Activated effector memory CD4-positive, alpha-beta T cell treated with anti-CD3 and anti-CD28 coated beads, Interleukin-2, amount 50 U/mL, for 16 hours (primary cell): Measurements from ENCODE around the gene GRPR.

ENCODE experiments used
- DNase-seq: peaks from one replicate; pipeline ENCODE4 v3.0.0-alpha.2; 2020

Gene GRPR

GRCh38 chrX:16123222-16123786, at the start of gene GRPR:
Gene GRPR, plus strand, starts transcription at chrX:16123565. Its CDS starts 389 bp downstream, at chrX:16123954.
- peak; percentile 77 for DNase-seq

GRCh38 chrX:16075087-16075486, 48.3 kb upstream of the GRPR start:
- no peak for DNase-seq

GRCh38 chrX:16076834-16077233, 46.5 kb upstream of the GRPR start:
- no peak for DNase-seq

DNA sequence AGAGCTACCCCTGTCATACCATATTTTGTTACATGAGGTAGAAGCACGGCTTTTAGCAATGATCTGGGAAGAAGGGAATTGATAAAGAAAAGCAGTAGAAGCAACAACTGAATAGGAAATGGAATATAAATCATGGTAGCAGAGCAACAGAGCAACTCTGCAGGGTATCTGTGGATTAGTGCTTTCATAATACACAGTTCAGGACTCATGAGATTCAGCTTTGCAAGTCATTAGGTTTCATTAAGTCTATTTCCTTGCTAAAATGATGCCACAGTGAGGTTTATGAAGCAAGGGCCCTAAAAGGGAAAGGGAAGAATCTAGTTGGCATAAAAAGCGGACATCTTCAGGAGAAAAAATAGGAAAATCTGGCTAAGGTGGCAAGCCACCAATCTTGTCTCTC, 45.6 kb upstream of the GRPR start:
- no peak for DNase-seq

GRCh38 chrX:16081357-16081756, 42.0 kb upstream of the GRPR start:
- no peak for DNase-seq

DNA sequence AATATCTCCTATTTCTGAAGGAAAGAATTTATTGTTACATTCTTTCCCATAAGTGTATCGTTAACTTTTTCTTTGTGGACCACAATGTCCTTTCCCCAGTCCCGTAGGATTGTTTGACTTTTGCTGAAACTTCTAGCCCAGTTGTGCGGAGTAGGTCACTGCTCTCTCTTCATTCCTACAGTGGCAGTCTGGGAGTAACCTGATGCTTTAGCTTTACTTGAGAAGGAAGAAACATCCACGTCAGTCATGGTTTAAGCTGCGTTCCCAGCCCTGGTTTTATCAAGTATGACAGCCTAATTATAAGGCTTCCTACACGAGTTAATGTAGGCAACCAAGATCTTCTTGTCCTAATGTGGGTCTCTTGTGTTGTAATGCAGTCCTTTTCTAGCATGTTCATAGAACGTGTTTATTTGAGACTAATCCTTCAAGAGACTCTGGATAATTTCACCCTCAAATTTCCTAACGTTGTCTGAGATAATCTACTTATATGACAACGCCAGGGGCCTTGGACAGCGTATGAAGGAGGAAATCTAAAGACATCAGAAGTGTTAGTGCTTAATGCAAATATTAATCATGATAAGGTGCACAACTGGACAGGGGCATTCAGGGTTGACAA, 40.8 kb upstream of the GRPR start:
- no peak for DNase-seq

GRCh38 chrX:16087076-16087475, 36.3 kb upstream of the GRPR start:
- DNase-seq: no peak

DNA sequence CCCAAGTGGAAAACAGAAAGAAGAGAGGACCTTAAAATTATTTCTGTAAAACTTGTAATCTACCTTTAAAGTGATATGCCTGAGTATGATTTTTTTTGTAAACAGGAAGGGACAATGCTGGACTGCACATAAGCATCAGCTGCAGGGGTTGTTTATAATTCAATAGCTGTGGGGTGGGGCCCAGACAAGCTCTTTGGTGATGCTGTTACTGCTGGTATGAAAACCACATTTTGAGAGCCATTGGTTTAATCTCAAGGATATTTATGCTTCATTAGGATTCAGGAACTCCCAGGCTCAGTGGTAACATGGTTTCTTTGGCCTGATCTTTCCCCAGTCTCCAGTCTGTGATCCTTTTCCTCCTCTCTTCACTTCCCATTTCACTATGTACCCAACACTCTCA, 34.3 kb upstream of the GRPR start:
- DNase-seq: no peak

- no peak for DNase-seq
Observed at GRCh38 chrX:16096141-16096540, 27.2 kb upstream of the GRPR start.

GRCh38 chrX:16100673-16101072, 22.7 kb upstream of the GRPR start:
- DNase-seq: no peak

GRCh38 chrX:16101581-16101980, 21.8 kb upstream of the GRPR start:
- DNase-seq: no peak

GRCh38 chrX:16103625-16104024, 19.7 kb upstream of the GRPR start:
- no peak for DNase-seq

DNA sequence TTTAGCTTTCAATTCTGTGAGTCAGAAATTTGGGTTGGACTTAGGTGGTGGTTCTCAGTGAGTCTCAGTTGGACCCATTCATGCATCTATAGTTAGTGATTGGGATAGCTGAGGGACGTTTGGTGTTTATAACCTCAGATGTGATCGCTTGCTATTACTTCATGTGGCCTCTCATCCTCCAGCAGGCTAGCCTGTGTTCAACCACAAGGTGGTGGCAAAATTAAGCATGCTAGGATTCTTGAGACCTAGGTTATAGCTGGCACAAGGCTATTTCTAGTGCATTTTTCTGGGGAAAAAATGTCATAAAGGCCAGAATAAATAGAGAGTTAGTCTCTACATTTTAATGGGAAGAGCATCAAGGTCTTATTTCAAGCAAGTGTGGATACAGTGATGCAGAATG, 10.9 kb upstream of the GRPR start:
- no peak for DNase-seq

DNA sequence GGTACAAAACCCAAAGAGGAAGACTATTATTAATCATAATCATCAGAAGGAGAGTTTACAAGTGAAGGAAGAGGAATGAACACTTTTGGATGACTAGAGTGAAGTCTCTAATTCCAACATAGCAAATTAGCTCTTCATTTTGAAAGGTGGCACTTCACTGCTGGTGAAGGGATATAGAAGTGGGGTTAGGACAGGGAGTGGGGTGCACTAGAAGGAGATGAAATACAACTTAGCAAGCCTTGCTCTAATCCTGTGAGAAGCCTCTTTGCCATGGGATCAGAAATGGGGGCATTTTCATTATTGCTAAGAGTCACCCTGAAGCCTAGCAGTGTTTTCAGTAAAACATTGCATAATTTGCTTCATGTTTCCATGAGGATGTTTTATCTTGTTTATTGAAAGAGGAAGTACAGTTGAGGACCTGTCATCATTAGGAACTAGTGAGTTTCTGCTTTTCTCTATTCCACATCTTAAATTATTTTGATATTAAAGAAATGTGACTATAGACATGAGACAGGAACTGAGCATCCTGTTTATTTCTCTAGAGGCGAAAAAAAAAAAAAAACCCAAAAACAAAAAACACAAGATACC, 9.3 kb upstream of the GRPR start:
- no peak for DNase-seq

DNA sequence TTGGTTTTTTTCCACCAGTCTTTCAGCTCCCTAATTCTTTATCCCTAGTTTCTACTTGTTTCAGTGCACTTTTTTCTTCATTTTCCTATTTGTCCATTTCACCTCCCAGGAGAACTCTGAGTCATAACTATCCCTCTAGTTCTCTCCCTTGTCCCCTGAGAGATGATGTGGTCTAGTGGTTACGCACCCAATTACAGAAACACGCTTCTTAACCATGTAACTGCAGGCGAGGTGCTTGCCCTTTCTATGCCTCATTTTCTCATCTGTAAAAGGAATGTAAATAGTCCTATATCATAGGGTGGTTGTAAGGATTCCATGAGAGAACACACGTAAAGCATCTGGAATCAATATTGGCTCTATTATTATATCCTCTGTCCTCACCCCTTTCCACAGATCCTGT, 8.8 kb upstream of the GRPR start:
- no peak for DNase-seq

DNA sequence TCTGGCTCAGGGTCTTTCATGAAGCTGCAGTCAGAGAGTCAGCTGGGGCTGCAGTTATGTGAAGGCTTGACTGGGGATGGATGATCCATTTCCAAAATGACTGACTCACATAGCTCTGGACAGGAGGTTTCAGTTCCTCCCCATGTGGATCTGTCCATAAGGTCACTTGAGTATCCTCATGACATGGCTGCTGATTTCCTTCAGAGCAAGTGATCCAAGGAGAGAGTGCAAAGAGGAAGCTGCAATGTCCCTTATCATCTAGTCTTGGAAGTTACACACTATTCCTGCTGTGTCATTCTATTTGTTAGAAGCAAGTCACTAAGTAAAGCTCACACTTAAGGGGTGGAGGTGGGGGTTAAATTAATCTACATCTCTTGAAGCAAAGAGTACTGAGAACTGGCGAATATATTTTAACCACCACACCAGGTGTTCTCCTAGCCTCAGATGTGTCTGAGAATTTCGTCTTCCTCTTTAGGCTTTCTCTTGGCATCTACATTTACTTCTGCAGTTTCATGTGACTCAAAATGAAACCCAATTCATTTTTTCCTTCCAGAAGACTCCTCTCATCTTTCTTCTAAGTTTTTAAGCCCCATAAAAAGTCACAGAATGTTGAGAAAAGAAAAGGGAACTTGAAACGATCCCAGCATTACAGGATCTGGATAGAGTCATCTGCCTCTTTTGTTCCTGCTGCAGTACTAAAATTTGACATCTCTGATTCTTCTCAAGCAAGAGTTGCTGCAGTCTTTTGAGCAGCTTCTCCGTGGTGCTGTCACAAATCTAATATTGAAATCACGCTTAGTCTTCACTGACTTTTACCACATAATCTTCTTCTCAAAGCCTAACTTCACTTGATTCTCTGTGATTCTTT, 3.8 kb upstream of the GRPR start:
- no peak for DNase-seq

DNA sequence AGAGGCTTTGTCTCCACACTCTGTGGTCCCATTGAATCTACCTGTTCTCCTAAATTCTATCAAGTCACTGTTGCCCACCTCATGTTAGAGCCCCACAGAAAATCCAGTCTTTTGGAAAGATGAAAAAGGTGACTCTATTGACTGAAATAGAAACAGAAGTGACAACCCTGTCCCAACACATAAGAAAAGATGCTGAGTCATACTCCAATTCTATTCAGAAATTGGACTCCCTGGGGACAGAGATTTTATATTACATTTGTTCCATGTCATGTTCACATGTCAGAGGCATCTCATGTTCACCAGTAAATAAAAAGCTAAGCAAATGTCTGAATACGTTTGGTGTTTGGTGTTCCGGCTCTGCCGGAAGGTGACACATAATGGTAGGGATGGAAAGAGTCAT, 2.9 kb upstream of the GRPR start:
- no peak for DNase-seq

DNA sequence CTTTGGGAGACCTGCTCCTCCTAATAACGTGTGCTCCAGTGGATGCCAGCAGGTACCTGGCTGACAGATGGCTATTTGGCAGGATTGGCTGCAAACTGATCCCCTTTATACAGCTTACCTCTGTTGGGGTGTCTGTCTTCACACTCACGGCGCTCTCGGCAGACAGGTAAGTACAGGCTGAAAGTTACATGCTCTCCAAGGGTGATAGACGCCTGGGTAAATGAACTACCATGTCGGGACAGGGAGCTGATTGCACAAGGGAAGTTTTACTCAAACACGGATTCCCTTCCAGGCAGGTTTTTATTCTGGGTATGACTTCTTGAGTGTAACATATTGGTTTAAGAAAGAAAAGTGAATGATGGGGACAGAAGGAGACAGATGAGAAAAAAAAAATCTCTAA, 836 bp downstream of the GRPR start:
- DNase-seq: no peak

DNA sequence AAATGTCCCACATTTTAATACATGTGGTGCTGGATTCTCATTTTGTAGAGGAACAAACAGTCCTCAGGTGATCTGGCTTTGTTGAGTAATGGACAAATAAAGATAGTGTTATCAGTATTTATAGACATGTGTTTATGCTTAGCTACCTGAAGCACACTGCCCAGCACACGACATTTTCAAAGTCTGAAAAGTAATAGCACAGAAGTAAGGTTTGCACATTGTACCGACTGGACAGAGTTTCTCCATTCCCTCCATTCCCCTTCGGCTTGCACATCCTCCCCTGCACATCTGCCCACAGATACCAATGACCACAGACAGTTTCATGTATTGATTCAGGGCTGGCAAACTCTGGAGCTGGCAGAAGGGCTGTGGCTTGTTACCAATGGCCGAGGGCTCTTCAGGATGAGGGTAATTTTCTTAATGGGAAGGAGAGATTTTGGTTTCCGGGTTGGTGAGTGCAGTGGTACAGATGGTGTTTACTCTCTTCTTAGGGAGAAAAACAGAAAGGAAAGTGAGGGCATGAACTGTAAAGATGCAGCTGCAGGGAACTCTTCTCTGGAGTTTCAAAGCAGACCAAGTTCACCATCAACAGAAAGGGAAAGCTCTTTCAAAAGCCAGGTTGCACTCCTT, 2.3 kb downstream of the GRPR start:
- no peak for DNase-seq

GRCh38 chrX:16130707-16131106, 7.3 kb downstream of the GRPR start:
- no peak for DNase-seq

DNA sequence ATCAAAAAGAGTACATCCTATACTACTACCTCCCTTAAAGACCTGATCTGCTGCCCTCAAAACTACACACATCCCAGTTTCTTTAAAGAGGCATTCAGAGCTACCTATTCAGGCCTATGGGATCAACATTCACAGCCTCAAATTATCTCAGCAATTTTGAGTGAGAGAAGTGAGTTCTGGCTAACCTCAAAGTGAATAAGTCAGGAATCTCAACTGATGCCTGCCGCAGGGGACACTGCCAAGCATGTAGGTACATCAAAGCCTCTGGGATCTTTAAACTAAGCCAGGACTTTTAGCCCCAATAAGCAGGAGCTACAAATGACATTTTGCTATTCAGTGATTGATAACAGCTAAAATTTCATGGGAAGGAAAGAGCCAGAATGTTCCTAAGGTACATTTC, 11.6 kb downstream of the GRPR start:
- no peak for DNase-seq

DNA sequence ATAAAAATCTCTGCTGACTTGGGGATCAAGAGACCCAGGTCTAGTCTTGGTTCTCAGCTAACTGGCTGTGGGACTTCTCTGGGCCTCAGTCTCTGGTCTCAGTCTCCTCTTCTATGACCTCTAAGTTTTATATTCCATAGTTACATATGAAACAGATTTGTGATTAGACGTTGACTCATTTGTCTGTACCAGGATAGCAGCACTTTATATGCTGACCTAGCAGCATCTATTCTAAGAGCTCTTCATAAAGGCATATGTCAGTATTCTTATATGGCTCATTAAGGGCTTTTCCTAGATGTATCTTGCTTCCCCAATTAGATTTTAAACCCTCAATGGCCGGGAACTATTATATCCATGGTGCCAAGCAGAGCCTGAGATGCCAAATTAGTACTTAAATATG, 12.7 kb downstream of the GRPR start:
- DNase-seq: no peak

- DNase-seq: no peak
Observed at GRCh38 chrX:16137416-16138107, 14.2 kb downstream of the GRPR start.
